HL-60 (cell line): Measurements from ENCODE around the gene CLTA.

Source experiments
- DNase-seq, 2 experiments: peaks; one replicate each; pipeline ENCODE4 v3.0.0-alpha.2; 2010 to 2020; ENCODE audit warnings: low read depth in 1 of 2, low spot score in 1 of 2
- H3K27ac ChIP-seq: fragments of 250-450 bp; sonication (Bioruptor Pico); replicated peaks from 2 replicates; pipeline ENCODE4 v1.5.1; 2020; ENCODE audit warnings: mild to moderate bottlenecking, moderate library complexity
- H3K27me3 ChIP-seq: fragments of 250-450 bp; sonication (Bioruptor Pico); 2 replicates; pipeline ENCODE4 v1.5.1; 2021; ENCODE audit warnings: mild to moderate bottlenecking, moderate library complexity; ENCODE audit not compliant: insufficient read depth, poor library complexity, severe bottlenecking
- H3K4me3 ChIP-seq: replicated peaks from 2 replicates; pipeline ENCODE4 v1.5.1; 2011; ENCODE audit warnings: mild to moderate bottlenecking, control low read depth, low read length; ENCODE audit not compliant: insufficient read depth
- GABPA ChIP-seq: IDR thresholded peaks from 2 replicates; pipeline ENCODE4 v1.6.1; 2012; ENCODE audit warnings: low read depth
- POLR2AphosphoS5 ChIP-seq: IDR thresholded peaks from 2 replicates; pipeline ENCODE4 v1.6.1; 2012; ENCODE audit warnings: low read depth
- SPI1 ChIP-seq: IDR thresholded peaks from 2 replicates; pipeline ENCODE4 v1.6.1; 2012; ENCODE audit warnings: low read depth, mild to moderate bottlenecking, borderline replicate concordance
- TF ChIP-seq, protein P1 (sequence below): IDR thresholded peaks from one replicate; pipeline ENCODE4 v1.5.1; 2011; ENCODE audit warnings: low read length, control low read depth, inconsistent platforms; ENCODE audit not compliant: insufficient read depth
- TF ChIP-seq, protein P2 (sequence below): IDR thresholded peaks from 2 replicates; pipeline ENCODE4 v1.6.1; 2012; ENCODE audit warnings: low read depth; ENCODE audit not compliant: insufficient replicate concordance

CLTA gene

DNA sequence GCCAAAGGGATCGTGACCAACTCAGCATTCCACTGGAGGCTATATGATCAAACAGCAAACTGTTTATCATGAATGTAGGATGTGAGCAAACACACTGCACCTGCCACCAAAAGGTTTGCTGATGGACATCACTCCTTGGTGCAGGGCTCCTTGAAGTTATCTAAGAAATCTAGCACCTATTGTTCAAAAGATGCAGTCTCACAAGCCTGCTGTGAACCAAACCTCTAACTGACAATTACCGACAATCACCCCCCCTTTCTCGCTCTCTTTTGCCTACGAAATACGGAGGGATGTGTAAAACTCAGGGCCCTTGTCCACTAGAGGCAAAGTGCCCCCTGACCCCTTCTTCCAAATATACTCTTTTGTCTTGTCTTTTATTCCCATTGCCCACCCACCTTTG is 2.5 kb upstream of the CLTA start:
- H3K27ac ChIP-seq = no peak overlapping the region
- H3K27me3 ChIP-seq = no peaks in the 10 kb centered on the region
- no peak overlapping the region for H3K4me3 ChIP-seq
- DNase-seq = no peak
- TF ChIP-seq SPI1 (no peak), POLR2AphosphoS5 (no peak), GABPA (no peak)
- TF ChIP-seq, protein P1, sequence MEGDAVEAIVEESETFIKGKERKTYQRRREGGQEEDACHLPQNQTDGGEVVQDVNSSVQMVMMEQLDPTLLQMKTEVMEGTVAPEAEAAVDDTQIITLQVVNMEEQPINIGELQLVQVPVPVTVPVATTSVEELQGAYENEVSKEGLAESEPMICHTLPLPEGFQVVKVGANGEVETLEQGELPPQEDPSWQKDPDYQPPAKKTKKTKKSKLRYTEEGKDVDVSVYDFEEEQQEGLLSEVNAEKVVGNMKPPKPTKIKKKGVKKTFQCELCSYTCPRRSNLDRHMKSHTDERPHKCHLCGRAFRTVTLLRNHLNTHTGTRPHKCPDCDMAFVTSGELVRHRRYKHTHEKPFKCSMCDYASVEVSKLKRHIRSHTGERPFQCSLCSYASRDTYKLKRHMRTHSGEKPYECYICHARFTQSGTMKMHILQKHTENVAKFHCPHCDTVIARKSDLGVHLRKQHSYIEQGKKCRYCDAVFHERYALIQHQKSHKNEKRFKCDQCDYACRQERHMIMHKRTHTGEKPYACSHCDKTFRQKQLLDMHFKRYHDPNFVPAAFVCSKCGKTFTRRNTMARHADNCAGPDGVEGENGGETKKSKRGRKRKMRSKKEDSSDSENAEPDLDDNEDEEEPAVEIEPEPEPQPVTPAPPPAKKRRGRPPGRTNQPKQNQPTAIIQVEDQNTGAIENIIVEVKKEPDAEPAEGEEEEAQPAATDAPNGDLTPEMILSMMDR = no peak
- TF ChIP-seq, protein P2, sequence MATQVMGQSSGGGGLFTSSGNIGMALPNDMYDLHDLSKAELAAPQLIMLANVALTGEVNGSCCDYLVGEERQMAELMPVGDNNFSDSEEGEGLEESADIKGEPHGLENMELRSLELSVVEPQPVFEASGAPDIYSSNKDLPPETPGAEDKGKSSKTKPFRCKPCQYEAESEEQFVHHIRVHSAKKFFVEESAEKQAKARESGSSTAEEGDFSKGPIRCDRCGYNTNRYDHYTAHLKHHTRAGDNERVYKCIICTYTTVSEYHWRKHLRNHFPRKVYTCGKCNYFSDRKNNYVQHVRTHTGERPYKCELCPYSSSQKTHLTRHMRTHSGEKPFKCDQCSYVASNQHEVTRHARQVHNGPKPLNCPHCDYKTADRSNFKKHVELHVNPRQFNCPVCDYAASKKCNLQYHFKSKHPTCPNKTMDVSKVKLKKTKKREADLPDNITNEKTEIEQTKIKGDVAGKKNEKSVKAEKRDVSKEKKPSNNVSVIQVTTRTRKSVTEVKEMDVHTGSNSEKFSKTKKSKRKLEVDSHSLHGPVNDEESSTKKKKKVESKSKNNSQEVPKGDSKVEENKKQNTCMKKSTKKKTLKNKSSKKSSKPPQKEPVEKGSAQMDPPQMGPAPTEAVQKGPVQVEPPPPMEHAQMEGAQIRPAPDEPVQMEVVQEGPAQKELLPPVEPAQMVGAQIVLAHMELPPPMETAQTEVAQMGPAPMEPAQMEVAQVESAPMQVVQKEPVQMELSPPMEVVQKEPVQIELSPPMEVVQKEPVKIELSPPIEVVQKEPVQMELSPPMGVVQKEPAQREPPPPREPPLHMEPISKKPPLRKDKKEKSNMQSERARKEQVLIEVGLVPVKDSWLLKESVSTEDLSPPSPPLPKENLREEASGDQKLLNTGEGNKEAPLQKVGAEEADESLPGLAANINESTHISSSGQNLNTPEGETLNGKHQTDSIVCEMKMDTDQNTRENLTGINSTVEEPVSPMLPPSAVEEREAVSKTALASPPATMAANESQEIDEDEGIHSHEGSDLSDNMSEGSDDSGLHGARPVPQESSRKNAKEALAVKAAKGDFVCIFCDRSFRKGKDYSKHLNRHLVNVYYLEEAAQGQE = no peak

DNA sequence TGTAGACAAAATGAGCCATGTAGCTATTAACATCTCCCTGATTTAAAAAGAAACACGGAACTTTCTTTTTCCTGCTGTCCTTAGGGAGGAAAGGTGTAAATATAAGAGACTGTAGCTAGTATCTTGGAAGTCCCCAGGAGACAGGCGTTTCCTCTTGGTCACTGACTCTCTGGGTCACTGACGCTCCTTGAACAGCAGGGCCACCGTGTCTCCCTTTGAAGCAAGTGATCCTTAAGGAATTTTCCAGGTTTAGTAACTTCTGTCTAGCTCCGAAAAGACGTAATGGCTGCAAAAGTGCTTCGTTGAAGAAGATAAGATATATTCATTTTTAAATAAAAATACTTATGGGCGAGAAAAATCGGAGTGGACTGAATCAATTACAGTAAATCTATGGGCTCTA is 745 bp upstream of the CLTA start:
- H3K4me3 ChIP-seq = peak overlapping the region; percentile 69
- H3K27ac ChIP-seq = peak overlapping the region; percentile 88
- TF ChIP-seq, protein P2 = no peak
- TF ChIP-seq GABPA (no peak), SPI1 (no peak), POLR2AphosphoS5 (no peak)
- TF ChIP-seq, protein P1 = no peak
- H3K27me3 ChIP-seq = no peaks in the 10 kb centered on the region
- no peak for DNase-seq

DNA sequence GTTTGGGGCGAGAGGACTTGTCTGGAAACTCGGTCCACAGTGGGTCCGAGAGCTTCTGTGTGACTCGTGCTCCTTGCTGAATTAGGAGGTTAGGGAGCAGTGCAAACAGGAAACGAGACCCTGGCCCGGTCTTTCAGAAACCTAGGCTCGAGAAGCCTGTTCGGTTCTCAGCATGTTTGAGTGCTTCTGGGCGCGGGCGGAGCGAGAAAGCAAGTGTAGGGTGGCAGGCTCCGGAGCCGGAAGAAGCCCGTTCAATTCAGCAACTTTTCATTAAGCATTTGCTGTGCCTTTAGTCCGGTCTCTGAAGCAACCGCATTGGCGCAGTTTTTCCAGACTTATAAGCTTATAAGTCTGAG is 547 bp downstream of the CLTA start:
- Histone ChIP-seq H3K27ac (peak overlapping the region; percentile 88), H3K27me3 (no peaks in the 10 kb centered on the region), H3K4me3 (peak overlapping the region; percentile 69)
- peak in 1 of 2 experiments; percentile 37 for DNase-seq
- TF ChIP-seq, protein P2 = no peak
- TF ChIP-seq POLR2AphosphoS5 = no peak
- TF ChIP-seq, protein P1 = no peak
- no peak for TF ChIP-seq GABPA
- no peak for TF ChIP-seq SPI1
